A549 (cell line): Measurements from ENCODE around the gene MYO1E. TPM values are rescaled to one million over a fixed set of nuclear protein-coding genes. Genes with fewer than 3 reads are reported as not detected.
A peak's percentile ranks its signal among the peaks of the same experiment; 100 is the strongest.
"Not testable (repeated sequence)": the region's sequence is repeated elsewhere in the genome, so short reads cannot be mapped to it uniquely, and the experiment has no call there.

Source experiments
- ATAC-seq, 2 experiments: fragments of 200-7000 bp in 1 of 2; fragments of >200 bp in 1 of 2; cut with Nextera tagmentation in 1 of 2; cut with Tn5 transposase in 1 of 2; 3 replicates each; pipeline versions ENCODE4 v1.8.0 to v1.9.1; 2018 to 2020; ENCODE audit warnings: mild to moderate bottlenecking in 1 of 2, moderate library complexity in 1 of 2
- CTCF ChIA-PET: fragments of 300-600 bp; sonication (Branson Sonifier 250); formaldehyde crosslinking; extraction: SDS; loops from one replicate; lab custom pipeline; 2021; ENCODE audit warnings: antibody characterized with exemption, inconsistent platforms; lab: Yijun Ruan, JAX
- POLR2A ChIA-PET: fragments of 350-600 bp; formaldehyde crosslinking; extraction: SDS; loops from one replicate; lab custom pipeline; 2021; ENCODE audit warnings: antibody characterized with exemption, inconsistent platforms; lab: Yijun Ruan, JAX
- DNase-seq, 2 experiments: peaks; one replicate each; pipeline versions ENCODE4 v3.0.0 to v3.0.0-alpha.2; 2011 to 2016; ENCODE audit warnings: low read depth in 1 of 2, low spot score in 1 of 2
- FAIRE-seq: peaks from 2 replicates; lab custom pipeline; 2011; peaks lifted over from hg19 to GRCh38; lab: Jason Lieb, UNC
- H3K27ac ChIP-seq, 2 experiments: fragments of >200 bp; sonication (Bioruptor Twin); formaldehyde crosslinking; 3 replicates each; pipeline ENCODE4 v1.5.1; 2016 to 2017
- H3K4me1 ChIP-seq: fragments of >200 bp; sonication (Bioruptor Twin); formaldehyde crosslinking; 3 replicates; pipeline ENCODE4 v1.6.1; 2016
- H3K4me2 ChIP-seq: fragments of >200 bp; sonication (Bioruptor Twin); formaldehyde crosslinking; 3 replicates; pipeline ENCODE4 v1.6.1; 2016
- H3K4me3 ChIP-seq: fragments of >200 bp; sonication (Bioruptor Twin); formaldehyde crosslinking; 3 replicates; pipeline ENCODE4 v1.5.1; 2016
- H3K9me3 ChIP-seq: fragments of >200 bp; sonication (Bioruptor Twin); formaldehyde crosslinking; 3 replicates; pipeline ENCODE4 v1.6.1; 2016
- BHLHE40 ChIP-seq: IDR thresholded peaks from 2 replicates; pipeline ENCODE4 v1.6.1; 2012; ENCODE audit warnings: low read depth, low read length, inconsistent platforms
- CTCF ChIP-seq: fragments of >200 bp; sonication (Bioruptor Twin); formaldehyde crosslinking; IDR thresholded peaks from 3 replicates; pipeline ENCODE4 v1.5.1; 2016
- EHMT2 ChIP-seq: fragments of 200-600 bp; sonication (generic); IDR thresholded peaks from 2 replicates; pipeline ENCODE4 v1.6.1; 2016; ENCODE audit warnings: antibody characterized with exemption, low read depth, mild to moderate bottlenecking, moderate library complexity
- ELK1 ChIP-seq: fragments of 150-350 bp; IDR thresholded peaks from 2 replicates; pipeline ENCODE4 v1.6.1; 2014; ENCODE audit warnings: low read depth, mild to moderate bottlenecking, low read length
- FOXS1 ChIP-seq: fragments of 250-450 bp; sonication (Bioruptor Pico); IDR thresholded peaks from 2 replicates; pipeline ENCODE4 v1.5.0; 2020; ENCODE audit warnings: mild to moderate bottlenecking, moderate library complexity
- HDAC2 ChIP-seq: fragments of 200-600 bp; sonication (generic); IDR thresholded peaks from 2 replicates; pipeline ENCODE4 v1.6.1; 2016
- HOXA7 ChIP-seq: fragments of 250-450 bp; sonication (Bioruptor Pico); IDR thresholded peaks from 2 replicates; pipeline ENCODE4 v1.5.0; 2020; ENCODE audit warnings: mild to moderate bottlenecking, moderate library complexity
- HOXB13 ChIP-seq: fragments of 250-450 bp; sonication (Bioruptor Pico); IDR thresholded peaks from 2 replicates; pipeline ENCODE4 v1.5.0; 2020; ENCODE audit warnings: low read depth, mild to moderate bottlenecking, moderate library complexity
- KDM5A ChIP-seq: fragments of 200-600 bp; sonication (generic); IDR thresholded peaks from 2 replicates; pipeline ENCODE4 v1.6.1; 2016; ENCODE audit warnings: antibody characterized with exemption, mild to moderate bottlenecking
- MAX ChIP-seq: IDR thresholded peaks from 2 replicates; pipeline ENCODE4 v1.6.1; 2012
- MAZ ChIP-seq: fragments of 150-350 bp; IDR thresholded peaks from 2 replicates; pipeline ENCODE4 v1.6.1; 2014; ENCODE audit warnings: antibody characterized with exemption, low read depth, low read length, borderline replicate concordance
- NFE2L2 ChIP-seq: fragments of 150-350 bp; conservative IDR thresholded peaks from 2 replicates; pipeline ENCODE4 v1.6.1; 2014; ENCODE audit warnings: low read length
- RAD21 ChIP-seq, 2 experiments: fragments of >200 bp in 1 of 2; sonication (Bioruptor Twin) in 1 of 2; formaldehyde crosslinking in 1 of 2; IDR thresholded peaks in 1 of 2; conservative IDR thresholded peaks in 1 of 2; 2 replicates in 1 of 2; 3 replicates in 1 of 2; pipeline ENCODE4 v1.6.1; 2012 to 2018; ENCODE audit warnings: inconsistent platforms in 1 of 2
- REST ChIP-seq: fragments of 200-600 bp; sonication (generic); IDR thresholded peaks from 2 replicates; pipeline ENCODE4 v1.6.1; 2016; ENCODE audit warnings: antibody characterized with exemption, mild to moderate bottlenecking, moderate library complexity
- RFX5 ChIP-seq: fragments of 450-650 bp; IDR thresholded peaks from 2 replicates; pipeline ENCODE4 v1.7.1; 2014; ENCODE audit warnings: antibody characterized with exemption, mild to moderate bottlenecking, moderate library complexity
- SMC3 ChIP-seq: fragments of >200 bp; sonication (Bioruptor Twin); formaldehyde crosslinking; IDR thresholded peaks from 3 replicates; pipeline ENCODE4 v1.6.1; 2018; ENCODE audit warnings: inconsistent platforms
- TFCP2L1 ChIP-seq: fragments of 250-450 bp; sonication (Bioruptor Pico); IDR thresholded peaks from 2 replicates; pipeline ENCODE4 v1.5.0; 2021; ENCODE audit warnings: mild to moderate bottlenecking
- ZFP36 ChIP-seq: fragments of 450-650 bp; IDR thresholded peaks from 2 replicates; pipeline ENCODE4 v1.6.1; 2014; ENCODE audit warnings: borderline replicate concordance; ENCODE audit not compliant: partially characterized antibody
- WGBS: methylation state at CpG from one replicate; pipeline ENCODE4 v1.1.6; 2017; ENCODE audit errors: missing lambda C conversion rate; 5-methylcytosine and 5-hydroxymethylcytosine counted together
- polyA plus RNA-seq, 4 experiments: library from polyadenylated mRNA; depleted of rRNA in 3 of 4; stranded (reverse); fragments of >200 nt; fragmentation: RNase III in 1 of 4; extraction: RNeasy Plus Mini Kit Qiagen cat#74134 plus additional on column Dnase treatment in 1 of 4; gene quantifications; 2 replicates in 3 of 4; 3 replicates in 1 of 4; pipeline ENCODE4 v1.2.3, GENCODE V29; 2011 to 2017
- TF ChIP-seq, protein P1 (sequence below): fragments of 450-650 bp; IDR thresholded peaks from 2 replicates; pipeline ENCODE4 v1.6.1; 2014; ENCODE audit warnings: antibody characterized with exemption

Gene MYO1E
- polyA plus RNA-seq, 2 of the 4 experiments (the other 2 are of a cell fraction) = 202 to 497 TPM

- H3K4me2 ChIP-seq = no peak overlapping the region
- POLR2A ChIA-PET = no interaction called here
- CTCF ChIA-PET = interaction anchor here (0.8 to 1.2 kb wide), 3 partner anchors 10 to 353 kb away, joined by 3 read pairs; no protein-coding TSS in a partner anchor
- TF ChIP-seq NFE2L2 (0 out of 2 replicates have a peak, but pooled peaks have one; percentile 4), HDAC2 (no peak)
- 0 out of 6 replicates have a peak overlapping the region, but pooled peaks of 1 of the 2 experiments have one; percentile 1 for H3K27ac ChIP-seq
- no peak for DNase-seq
- no peaks in the 10 kb centered on the region for H3K9me3 ChIP-seq
- ATAC-seq = no peak
- no peak overlapping the region for H3K4me3 ChIP-seq
- 84% methylated on average over 2 of the region's 2 CpGs for WGBS
- FAIRE-seq = no peak
- H3K4me1 ChIP-seq = peaks cover 16% of the 10 kb centered on the region; the same call in 1 of the 3 replicates
Measured at GRCh38 chr15:59148153-59148833, 224.4 kb downstream of the MYO1E start.

GRCh38 chr15:59147666-59148065 is 225.0 kb downstream of the MYO1E start:
- no peak overlapping the region for H3K4me3 ChIP-seq
- H3K4me2 ChIP-seq = no peak overlapping the region
- ChIA-PET CTCF (interaction anchor here (0.7 to 0.8 kb wide), 2 partner anchors 14 to 354 kb away, joined by 3 read pairs; no protein-coding TSS in a partner anchor), POLR2A (no interaction called here)
- no peaks in the 10 kb centered on the region for H3K9me3 ChIP-seq
- H3K4me1 ChIP-seq = peaks cover 16% of the 10 kb centered on the region; the same call in 1 of the 3 replicates
- TF ChIP-seq, protein P1, sequence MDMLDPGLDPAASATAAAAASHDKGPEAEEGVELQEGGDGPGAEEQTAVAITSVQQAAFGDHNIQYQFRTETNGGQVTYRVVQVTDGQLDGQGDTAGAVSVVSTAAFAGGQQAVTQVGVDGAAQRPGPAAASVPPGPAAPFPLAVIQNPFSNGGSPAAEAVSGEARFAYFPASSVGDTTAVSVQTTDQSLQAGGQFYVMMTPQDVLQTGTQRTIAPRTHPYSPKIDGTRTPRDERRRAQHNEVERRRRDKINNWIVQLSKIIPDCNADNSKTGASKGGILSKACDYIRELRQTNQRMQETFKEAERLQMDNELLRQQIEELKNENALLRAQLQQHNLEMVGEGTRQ = no peak
- TF ChIP-seq HOXB13 (CRISPR knock-in tag) = no peak
- no peak for TF ChIP-seq ELK1
- TF ChIP-seq TFCP2L1 (CRISPR knock-in tag) = no peak
- TF ChIP-seq MAZ = no peak
- DNase-seq = no peak
- WGBS = 91% methylated on average over 5 of the region's 5 CpGs
- no peak for FAIRE-seq
- H3K27ac ChIP-seq = no peak overlapping the region
- ATAC-seq = no peak

- H3K4me3 ChIP-seq, H3K9me3 ChIP-seq, H3K27ac ChIP-seq, ATAC-seq, DNase-seq, H3K4me2 ChIP-seq, FAIRE-seq, POLR2A ChIA-PET: not testable (repeated sequence)
- CTCF ChIA-PET = interaction anchor here (1.0 to 2.4 kb wide), 3 partner anchors 12 to 356 kb away, joined by 4 to 6 read pairs (median 6); no protein-coding TSS in a partner anchor
- 91% methylated on average over 10 of the region's 10 CpGs for WGBS
- TF ChIP-seq RAD21 (conservative IDR thresholded peaks at IDR 0.05 in 1 of 2, IDR thresholded peaks at IDR 0.05 in 1 of 2) (peak; percentile 35 to 51; a peak in 3 of 5 replicates), CTCF (peak; percentile 20; the same call in 2 of the 3 replicates)
- H3K4me1 ChIP-seq = peaks cover 26% of the 10 kb centered on the region; the same call in 2 of the 3 replicates
Measured at GRCh38 chr15:59144594-59144993, 228.1 kb downstream of the MYO1E start.

GRCh38 chr15:59143281-59143680 is 229.4 kb downstream of the MYO1E start:
- WGBS = 91% methylated on average over 5 of the region's 5 CpGs
- Histone ChIP-seq H3K4me1 (peaks cover 17% of the 10 kb centered on the region; the same call in 2 of the 3 replicates), H3K9me3 (no peaks in the 10 kb centered on the region), H3K4me3 (no peak overlapping the region), H3K27ac (no peak overlapping the region), H3K4me2 (no peak overlapping the region)
- FAIRE-seq = no peak
- ChIA-PET CTCF (interaction anchor here (1.1 to 1.6 kb wide), 5 partner anchors 9 to 358 kb away, joined by 3 to 4 read pairs (median 4); no protein-coding TSS in a partner anchor), POLR2A (no interaction called here)
- no peak for DNase-seq
- no peak for ATAC-seq
- TF ChIP-seq SMC3 (no peak), FOXS1 (CRISPR knock-in tag) (no peak), KDM5A (no peak), RFX5 (no peak), BHLHE40 (no peak), EHMT2 (no peak), ZFP36 (no peak), MAX (no peak), HOXA7 (no peak), REST (no peak), ELK1 (no peak)
